ENCODE measurements around the gene IFIT1. TPM values are rescaled to one million over a fixed set of nuclear protein-coding genes. Genes with fewer than 3 reads are reported as not detected.

Gene IFIT1
- total and polyA plus RNA-seq, 9 of the 15 experiments (the other 6 are each of a cell fraction or from before 2014, with no cell fraction given): 0.03 to 0.40 (median 0.18) TPM

GRCh38 chr10:89374713-89375141 lies 17.7 kb upstream of the IFIT1 start:
- Histone ChIP-seq H3K9ac (ENCODE audit: insufficient read depth in 1 of 2, low read depth in 2 of 2, low read length in 2 of 2) (no peak overlapping the region), H3K4me2 (ENCODE audit: insufficient read depth, low read length) (peak overlapping the region; percentile 16; the same call in 1 of the 2 replicates), H3K9me1 (ENCODE audit: control insufficient read depth, insufficient read depth, low read length) (no peaks in the 10 kb centered on the region), H3K4me3 (no peak overlapping the region), H3K9me3 (replicated peaks; ENCODE audit: control insufficient read depth, insufficient read depth, low read depth, low read length) (no peaks in the 10 kb centered on the region), H3K27ac (ENCODE audit: extremely low read depth, low read depth, low read length) (peak overlapping the region; percentile 12; the same call in 1 of the 3 replicates), H3K4me1 (replicated peaks in 1 of 2; ENCODE audit: control insufficient read depth in 2 of 2, insufficient read depth in 2 of 2, low read length in 2 of 2) (peaks cover 0 to 28% of the 10 kb centered on the region in 2 experiments; a peak in 3 of 5 replicates), H3K79me2 (ENCODE audit: control insufficient read depth, insufficient read depth, low read length) (no peaks in the 10 kb centered on the region), H2AFZ (ENCODE audit: low read depth, low read length) (no peak overlapping the region), H4K20me1 (replicated peaks; ENCODE audit: control insufficient read depth, insufficient read depth, low read length) (no peaks in the 10 kb centered on the region), H3K27me3 (ENCODE audit: control insufficient read depth in 2 of 2, insufficient read depth in 2 of 2, low read length in 2 of 2) (no peaks in the 10 kb centered on the region), H3K36me3 (ENCODE audit: control insufficient read depth, insufficient read depth, low read length) (no peaks in the 10 kb centered on the region)
- peak; percentile 87 for FAIRE-seq
- in situ Hi-C loops (cut with MboI): no loop called here
- DNase-seq (ENCODE audit: extremely low read depth in 1 of 4, low spot score in 3 of 4): peak in 3 of 4 experiments; percentile 10 to 82 (median 55)
- peak; percentile 83 for ATAC-seq
- intact Hi-C loops (cut with micrococcal nuclease): no loop called here
- no TSS peak for BruUV-seq (replicated peaks)
- POLR2A ChIA-PET: interaction anchor here (1.0 to 1.1 kb wide), 2 partner anchors 11 to 12 kb away, joined by 3 to 7 read pairs; no protein-coding TSS in a partner anchor
- CTCF ChIA-PET (ENCODE audit: low intra/inter-chr PET ratio): no interaction called here
- TF ChIP-seq TCF3 (CRISPR knock-in tag; IDR thresholded peaks at IDR 0.05) (peak; percentile 83), LCOR (CRISPR knock-in tag; IDR thresholded peaks at IDR 0.05) (no peak), ELK3 (CRISPR knock-in tag; IDR thresholded peaks at IDR 0.05) (no peak), ZBTB43 (CRISPR knock-in tag; IDR thresholded peaks at IDR 0.05) (no peak), TEAD4 (IDR thresholded peaks at IDR 0.05; ENCODE audit: low read length) (peak; percentile 73), TEAD4 (CRISPR knock-in tag; IDR thresholded peaks at IDR 0.05; ENCODE audit: borderline replicate concordance) (no peak), CCAR2 (IDR thresholded peaks at IDR 0.05; ENCODE audit: low read depth, low read length) (no peak), RREB1 (CRISPR knock-in tag; IDR thresholded peaks at IDR 0.05) (no peak), GTF3C2 (IDR thresholded peaks at IDR 0.05; ENCODE audit: borderline replicate concordance, extremely low read depth, insufficient read length) (no peak), CCNT2 (IDR thresholded peaks at IDR 0.05; ENCODE audit: borderline replicate concordance, extremely low read depth, insufficient read length, low read depth, low read length) (peak; percentile 45), NFIC (IDR thresholded peaks at IDR 0.05) (peak; percentile 83)
